D341Med (cell line): ENCODE data around the gene SLC35E2B.
"Not testable (repeated sequence)": the region's sequence is repeated elsewhere in the genome, so short reads cannot be mapped to it uniquely, and the experiment has no call there.

Experiments
- DNase-seq: peaks from one replicate; pipeline ENCODE4 v3.0.0; 2012; ENCODE audit warnings: low spot score

The SLC35E2B gene

DNA sequence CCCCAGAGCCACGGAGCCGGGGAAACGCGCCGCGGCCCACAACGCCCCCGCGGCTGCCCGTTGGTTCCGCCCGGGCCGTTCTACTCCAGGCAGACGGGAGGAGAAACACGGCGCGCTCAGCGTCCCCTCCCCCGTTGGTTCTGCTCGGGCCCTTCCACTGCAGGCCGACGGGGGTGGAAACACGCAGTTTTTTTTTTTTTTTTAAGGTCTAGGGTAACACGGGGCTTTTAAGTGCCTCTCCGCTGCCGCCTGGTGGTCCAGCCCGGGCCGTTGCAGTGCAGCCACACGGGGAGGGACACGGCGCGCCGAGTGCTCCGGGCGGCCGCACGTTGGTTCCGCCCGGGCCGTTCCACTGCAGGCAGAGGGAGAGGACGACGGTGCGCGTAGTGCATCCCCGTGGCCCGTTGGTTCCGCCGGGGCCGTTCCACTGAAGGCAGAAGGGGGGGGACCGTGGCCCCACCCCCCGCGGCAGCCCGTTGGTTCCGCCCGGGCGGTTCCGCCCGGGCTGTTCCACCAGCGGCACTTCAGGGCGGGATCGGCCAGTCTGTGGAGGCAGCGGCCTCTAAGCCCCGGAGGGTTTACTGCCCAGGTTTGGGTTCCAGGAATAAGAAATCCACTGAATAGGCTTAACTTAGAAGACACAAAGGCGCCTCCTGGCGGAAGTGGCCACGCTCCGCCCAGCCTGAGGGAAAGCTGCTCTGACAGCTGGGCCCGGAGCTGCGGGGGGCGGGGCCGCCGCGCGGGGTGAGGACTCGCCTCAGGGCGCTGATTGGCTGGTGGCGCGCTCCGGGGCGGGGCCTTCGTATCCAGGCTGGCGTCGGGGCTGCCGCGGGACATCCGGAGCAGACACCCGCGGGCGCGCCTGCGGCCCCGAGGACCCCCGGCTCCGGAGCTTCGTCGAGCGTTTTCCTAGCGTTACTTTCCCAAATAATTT is at the start of gene SLC35E2B:
Gene SLC35E2B, minus strand, starts transcription at position 82 of the 934 bp plus-strand sequence. CDS start 16,096 bp downstream, outside the sequence.
- DNase-seq: peak; percentile 63

DNA sequence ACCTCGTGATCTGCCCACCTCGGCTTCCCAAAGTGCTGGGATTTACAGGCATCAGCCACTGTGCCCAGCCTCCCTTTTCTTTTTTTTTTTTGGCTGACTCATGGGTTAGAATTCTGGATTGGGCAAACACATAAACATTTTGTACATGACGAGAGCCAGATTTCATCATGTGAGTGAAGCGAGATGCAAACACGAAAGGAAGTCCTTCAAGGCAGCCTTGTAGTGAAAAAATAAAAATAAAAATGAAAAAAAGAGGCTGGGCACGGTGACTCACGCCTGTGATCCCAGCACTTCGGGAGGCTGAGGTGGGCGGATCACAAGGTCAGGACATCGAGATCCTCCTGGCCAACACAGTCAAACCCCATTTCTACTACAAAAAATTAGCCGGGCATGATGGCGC is 48.4 kb upstream of the SLC35E2B start:
- not testable (repeated sequence) for DNase-seq

DNA sequence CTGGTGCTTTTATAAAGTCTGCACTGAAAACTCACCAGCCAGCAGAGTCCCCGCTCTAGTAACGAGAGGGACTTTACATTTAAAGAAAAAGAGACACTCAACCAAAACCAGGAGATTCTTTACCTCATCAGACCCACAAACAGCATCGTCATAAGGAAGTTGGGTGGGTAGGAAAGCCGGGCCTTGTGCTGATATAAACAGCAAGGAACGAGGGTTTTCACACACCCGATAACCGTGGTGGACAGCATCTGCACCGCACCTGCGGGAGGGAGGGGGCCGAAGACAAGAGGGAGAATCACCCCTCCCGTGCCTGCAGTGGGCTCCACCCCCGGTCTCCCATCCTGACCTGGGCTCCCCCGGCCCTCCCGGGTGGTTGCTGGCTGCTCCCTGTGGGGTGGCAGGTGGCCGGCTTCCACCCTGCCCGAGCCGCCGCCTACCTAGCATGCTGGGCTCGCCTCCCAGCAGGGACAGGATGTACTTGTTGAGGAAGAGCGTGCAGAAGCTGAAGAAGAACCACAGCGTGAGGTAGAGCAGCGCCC is 46.3 kb upstream of the SLC35E2B start:
- not testable (repeated sequence) for DNase-seq

GRCh38 chr1:1737675-1738590 is 45.3 kb upstream of the SLC35E2B start:
- not testable (repeated sequence) for DNase-seq

DNA sequence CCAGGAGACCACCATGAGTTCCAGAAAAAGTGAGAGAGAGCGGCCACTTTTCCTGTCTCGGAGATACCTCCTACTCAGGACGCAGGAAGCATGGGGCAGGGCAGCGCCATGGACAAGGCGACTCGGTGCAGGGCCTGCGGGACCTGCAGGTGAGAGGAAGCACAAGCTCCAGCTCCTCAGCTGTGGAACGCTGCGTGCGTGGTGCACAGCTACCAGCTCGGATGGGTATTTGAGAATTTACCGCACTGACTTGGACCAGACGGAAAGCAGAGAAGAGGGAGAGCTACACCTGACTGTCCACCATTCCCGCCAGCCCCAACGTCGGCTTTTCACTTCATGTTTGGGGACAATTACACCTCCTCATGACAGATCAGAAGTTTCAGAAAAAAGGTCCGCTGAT is 39.8 kb upstream of the SLC35E2B start:
- DNase-seq: no peak

GRCh38 chr1:1730870-1731269 is 38.3 kb upstream of the SLC35E2B start:
- no peak for DNase-seq

DNA sequence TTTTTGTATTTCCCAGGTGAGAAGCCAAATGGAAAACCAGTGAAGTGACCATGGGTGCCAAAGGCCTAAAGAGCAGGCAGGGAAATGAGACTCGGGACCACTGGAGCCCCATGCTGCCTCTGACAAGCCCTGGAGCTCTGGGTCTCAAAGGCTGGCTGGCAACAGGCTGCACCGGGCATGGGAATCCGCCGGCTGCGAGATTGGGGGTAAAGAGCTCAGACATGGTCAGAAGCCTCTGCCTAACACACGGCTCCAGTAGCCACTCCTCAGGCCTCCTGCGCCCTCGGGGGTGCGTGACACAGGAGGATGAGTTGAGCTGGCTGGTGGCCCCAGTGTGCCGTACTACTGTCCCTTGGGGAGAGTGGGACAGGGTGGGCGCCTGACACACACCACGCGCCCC is 37.6 kb upstream of the SLC35E2B start:
- not testable (repeated sequence) for DNase-seq

- not testable (repeated sequence) for DNase-seq
These were observed 36.7 kb upstream of the SLC35E2B start for GRCh38 chr1:1729116-1729816.

DNA sequence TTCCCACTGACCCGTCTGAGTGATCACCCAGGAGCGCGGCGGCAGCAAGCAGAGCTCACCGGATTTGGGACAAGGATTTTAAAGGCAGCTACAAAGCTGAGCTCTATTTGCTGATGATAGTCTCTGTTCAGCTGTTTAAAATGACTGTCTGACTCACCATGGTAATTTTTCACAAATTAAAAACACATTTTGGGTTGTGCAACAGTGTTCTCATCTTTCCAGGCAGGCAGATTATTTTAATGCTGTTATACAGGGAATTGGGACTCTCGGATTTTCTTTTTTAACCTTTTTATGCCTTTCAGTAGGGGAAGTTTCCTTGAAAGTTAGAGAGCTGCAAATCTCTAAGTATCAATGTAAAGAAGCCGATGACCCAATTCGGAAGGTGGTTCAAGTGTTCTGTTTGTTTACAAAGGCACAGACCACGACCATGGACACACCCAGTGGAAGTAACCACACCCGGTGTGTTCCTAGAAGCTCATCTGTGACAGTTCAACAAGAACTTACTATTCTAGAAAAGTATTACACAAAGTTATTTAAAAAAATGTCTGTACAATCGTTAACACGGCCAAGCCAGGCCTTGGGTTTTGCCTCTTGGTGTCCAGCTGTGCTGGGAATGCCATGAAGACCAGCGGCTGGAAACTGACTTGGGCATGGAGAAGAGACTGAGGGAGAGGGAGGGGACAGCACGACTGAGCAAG is 35.9 kb upstream of the SLC35E2B start:
- DNase-seq: not testable (repeated sequence)

DNA sequence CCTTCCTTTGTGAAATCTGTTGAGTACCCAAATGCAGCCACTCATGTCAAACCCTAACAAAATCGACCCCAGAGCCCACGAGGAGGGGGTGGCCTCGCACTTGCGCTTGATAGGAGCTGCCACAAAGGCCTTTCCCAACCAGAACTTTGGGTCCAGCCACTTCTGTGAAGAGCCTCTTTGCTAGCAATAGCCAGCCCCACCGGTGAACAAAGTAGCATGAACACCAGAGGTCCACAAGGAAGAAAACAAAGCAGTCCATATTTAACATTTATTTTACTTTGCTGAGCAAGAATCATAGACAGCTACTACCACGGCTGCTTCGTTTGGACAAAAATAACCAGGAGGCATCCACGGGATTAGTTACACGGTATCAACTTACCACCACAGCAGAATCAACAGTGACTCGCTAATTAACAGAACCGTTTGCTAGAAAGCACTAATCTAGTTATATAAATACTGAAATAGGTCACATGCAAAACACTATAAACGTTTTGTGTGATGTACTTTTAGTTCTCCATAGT is 34.6 kb upstream of the SLC35E2B start:
- DNase-seq: not testable (repeated sequence)

- DNase-seq: not testable (repeated sequence)
These were observed 33.5 kb upstream of the SLC35E2B start for GRCh38 chr1:1726088-1726487.

DNA sequence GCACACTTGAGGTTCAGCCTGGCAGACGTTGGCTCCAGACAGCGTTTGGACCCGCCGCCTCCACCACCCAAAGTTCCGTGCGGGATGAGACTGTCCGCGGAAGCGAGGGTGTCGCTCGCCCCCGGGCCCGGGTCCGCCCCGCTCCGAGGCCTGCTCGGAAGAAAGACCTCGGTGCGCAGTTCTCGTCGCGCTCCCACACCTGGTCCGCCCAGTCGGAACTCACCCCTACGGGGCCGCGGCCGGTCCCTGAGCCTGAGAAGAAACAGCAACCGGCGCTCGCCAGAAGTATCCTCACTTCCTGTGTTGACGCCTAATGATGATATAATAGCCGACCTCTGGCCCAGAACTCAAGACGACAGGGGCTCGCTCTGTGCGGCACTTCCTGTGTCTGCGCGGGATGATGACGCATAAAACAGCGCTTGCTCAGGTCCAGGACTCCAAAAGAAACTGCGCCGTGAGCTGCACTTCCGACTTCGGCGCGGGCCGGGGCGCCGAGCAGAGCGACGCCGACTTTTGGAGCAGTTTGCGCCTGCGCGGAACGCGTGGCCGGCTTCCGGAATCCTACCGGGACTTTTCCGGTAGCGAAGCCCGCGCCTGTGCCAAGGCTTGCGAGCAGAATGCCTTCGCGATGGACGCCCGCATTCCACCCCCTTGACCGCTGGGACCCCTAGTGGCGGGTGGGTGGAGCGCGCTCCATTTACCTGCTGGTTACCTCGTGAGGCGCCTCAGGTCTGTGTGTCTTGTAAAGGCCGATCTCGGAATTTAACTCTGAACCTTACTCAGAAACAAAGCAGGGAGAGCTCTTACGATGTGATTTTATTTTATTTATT is 31.7 kb upstream of the SLC35E2B start, which contains the start of gene CDK11A:
Gene CDK11A, minus strand, starts transcription at position 323 of the 830 bp plus-strand sequence. CDS start 1,539 bp downstream, outside the sequence.
- peak; percentile 90 for DNase-seq

- no peak for DNase-seq
These were observed 28.6 kb upstream of the SLC35E2B start for GRCh38 chr1:1721201-1721600.

DNA sequence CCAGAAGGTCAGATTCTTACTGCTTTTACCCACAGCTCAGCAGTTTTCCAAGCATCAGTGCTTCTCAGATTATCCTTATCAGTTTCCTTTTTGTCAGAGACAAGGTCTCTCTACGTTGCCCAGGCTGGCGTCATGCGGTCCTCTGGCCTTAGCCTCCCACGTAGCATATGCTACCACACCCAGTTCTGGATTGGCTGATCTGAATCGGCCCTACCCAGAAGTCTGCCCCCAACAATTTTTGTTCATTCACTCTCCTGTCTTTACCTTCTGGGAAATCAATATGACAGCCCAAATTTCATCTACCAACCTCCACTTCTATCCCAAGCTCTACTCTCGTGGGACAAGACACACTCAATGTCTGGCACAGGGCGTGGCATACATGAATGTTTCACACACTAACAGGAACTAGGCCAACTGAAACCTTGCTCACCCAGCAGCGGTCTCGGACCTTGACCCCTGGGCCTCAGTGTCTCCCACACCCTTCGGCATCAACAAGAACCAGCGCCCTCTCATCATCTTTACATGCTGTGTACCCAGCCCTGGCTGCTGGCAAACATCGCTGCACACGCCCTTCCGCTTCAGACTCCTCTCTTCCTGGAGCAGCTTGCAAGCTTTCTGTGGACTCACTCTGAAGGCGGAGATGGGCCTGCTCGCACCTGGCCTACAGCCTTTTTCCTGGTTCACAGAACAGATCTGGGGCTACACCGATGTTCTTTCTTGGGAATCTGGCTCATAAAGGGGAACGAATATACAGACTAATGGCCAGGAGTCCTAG is 22.7 kb upstream of the SLC35E2B start:
- DNase-seq: not testable (repeated sequence)

DNA sequence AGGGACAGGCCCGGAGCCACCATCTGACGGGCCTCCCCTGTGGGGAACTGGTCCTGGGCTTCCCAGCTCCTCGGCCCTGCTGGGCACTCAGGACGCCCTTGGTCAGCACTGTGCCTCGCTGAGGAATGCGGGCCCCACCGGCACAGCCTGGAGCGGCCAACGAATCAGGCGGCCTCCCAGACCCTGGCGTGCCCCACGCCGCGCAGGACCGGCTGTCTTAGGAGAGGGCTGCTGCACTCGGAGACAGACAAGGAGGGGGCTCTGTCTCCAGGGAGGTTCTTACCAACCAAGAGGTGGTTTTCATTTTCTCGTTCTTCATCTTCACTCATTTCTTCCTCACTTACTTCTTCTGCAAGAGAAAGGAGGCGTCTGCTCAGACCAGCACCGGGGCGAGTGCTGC is 15.3 kb upstream of the SLC35E2B start:
- DNase-seq: not testable (repeated sequence)

DNA sequence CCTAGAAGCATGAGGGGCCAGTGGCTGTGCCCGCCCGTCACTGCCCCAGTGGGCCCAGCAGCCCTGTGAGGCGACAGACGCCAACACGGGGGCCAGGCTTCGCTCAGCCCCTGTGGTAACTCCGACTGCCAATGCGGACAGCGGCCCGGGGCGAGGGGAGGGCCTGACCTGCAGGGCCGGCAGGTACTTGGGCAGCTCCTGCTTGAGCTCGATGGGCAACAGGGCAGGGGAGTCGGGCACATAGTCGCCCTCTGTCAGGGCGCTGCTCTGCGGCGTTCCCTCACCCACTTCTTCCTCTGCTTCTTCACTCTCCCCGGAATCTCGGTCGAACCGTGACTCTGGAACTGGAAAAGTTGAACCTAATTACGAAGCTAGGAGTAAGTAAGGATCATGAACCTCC is 14.6 kb upstream of the SLC35E2B start:
- DNase-seq: not testable (repeated sequence)

DNA sequence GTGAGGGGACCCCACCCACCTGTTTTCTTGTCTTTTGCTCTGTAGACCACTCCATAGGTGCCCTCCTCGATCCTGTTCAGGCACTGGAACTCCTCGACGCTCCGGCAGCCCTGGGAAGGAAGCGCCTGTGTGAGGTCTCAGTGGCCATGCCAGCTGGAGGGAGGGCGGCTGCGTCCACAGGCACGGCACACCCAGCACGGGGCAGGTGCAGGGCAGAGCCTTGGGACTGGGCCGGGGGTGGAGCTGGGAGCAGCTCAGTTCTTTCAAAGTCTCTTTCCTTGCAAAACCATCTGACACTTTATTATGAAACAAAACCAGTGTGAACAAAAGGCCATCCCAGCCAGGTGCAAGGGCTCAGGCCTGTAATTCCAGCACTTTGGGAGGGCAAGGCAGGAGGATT is 13.0 kb upstream of the SLC35E2B start:
- DNase-seq: not testable (repeated sequence)

DNA sequence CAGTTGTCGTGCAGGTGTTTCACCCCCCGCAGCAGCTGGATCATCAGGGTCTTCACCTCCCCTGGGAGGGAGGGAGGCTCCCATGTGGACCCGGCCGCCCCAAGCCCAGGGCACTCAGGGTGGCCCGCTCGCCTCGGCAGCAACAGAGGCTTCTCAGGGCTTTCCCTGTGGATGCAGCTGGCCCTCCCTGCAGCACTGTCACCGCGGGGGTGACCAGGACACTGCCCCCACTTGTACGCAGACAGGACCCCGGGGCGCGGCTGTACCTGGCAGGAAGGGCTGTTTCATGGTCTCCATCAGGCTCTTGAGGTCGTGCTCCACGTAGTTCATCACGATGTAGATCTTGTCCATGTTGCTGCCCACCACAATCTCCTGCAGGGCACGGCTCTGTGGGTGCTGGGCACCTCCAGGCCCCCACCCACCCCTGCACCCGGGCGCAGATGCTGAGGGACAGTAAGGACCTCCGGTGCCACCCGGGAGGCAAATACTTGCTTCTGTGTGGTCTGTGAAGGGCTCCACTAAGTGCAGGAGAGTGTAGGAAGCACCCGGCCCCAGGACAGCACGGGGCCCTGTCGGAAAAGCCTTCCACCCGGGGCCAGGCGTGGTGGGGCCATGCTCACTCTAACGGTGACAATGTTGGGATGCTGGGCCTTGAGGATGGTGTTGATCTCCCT is 11.8 kb upstream of the SLC35E2B start:
- DNase-seq: not testable (repeated sequence)
